HEK293T (cell line): ENCODE results near the gene CLASP1.
A peak's percentile ranks its signal among the peaks of the same experiment; 100 is the strongest.
"Not testable (repeated sequence)": the region's sequence is repeated elsewhere in the genome, so short reads cannot be mapped to it uniquely, and the experiment has no call there.

Source experiments
- CTCF ChIA-PET: fragments of 350-600 bp; formaldehyde crosslinking; extraction: SDS; loops from one replicate; lab custom pipeline; 2021; ENCODE audit warnings: antibody characterized with exemption, inconsistent platforms; lab: Yijun Ruan, JAX
- POLR2A ChIA-PET: fragments of 350-600 bp; formaldehyde crosslinking; extraction: SDS; loops from one replicate; lab custom pipeline; 2020; ENCODE audit warnings: antibody characterized with exemption, inconsistent platforms; lab: Yijun Ruan, JAX
- DNase-seq: peaks from one replicate; pipeline ENCODE4 v3.0.0; 2012; ENCODE audit warnings: mixed read lengths; ENCODE audit errors: extremely low spot score
- ARNT ChIP-seq: fragments of 450-650 bp; IDR thresholded peaks from 2 replicates; pipeline ENCODE4 v1.6.1; 2017; ENCODE audit warnings: mild to moderate bottlenecking
- BHLHE40 ChIP-seq: fragments of 450-650 bp; IDR thresholded peaks from 2 replicates; pipeline ENCODE4 v1.6.1; 2016; ENCODE audit warnings: mild to moderate bottlenecking, moderate library complexity, borderline replicate concordance
- CTBP1 ChIP-seq: fragments of 450-650 bp; IDR thresholded peaks from 2 replicates; pipeline ENCODE4 v1.6.1; 2016; ENCODE audit warnings: borderline replicate concordance
- ELF4 ChIP-seq: fragments of 450-650 bp; IDR thresholded peaks from 2 replicates; pipeline ENCODE4 v1.6.1; 2017; ENCODE audit warnings: antibody characterized with exemption
- FOXA1 ChIP-seq: fragments of 450-650 bp; IDR thresholded peaks from 2 replicates; pipeline ENCODE4 v1.6.1; 2016; ENCODE audit warnings: mild to moderate bottlenecking
- FOXK2 ChIP-seq: fragments of 450-650 bp; IDR thresholded peaks from 2 replicates; pipeline ENCODE4 v1.6.1; 2016; ENCODE audit warnings: mild to moderate bottlenecking
- FOXM1 ChIP-seq: fragments of 450-650 bp; IDR thresholded peaks from 2 replicates; pipeline ENCODE4 v1.6.1; 2017; ENCODE audit warnings: mild to moderate bottlenecking, borderline replicate concordance
- HDGF ChIP-seq: fragments of 450-650 bp; IDR thresholded peaks from 2 replicates; pipeline ENCODE4 v1.6.1; 2017; ENCODE audit warnings: antibody characterized with exemption, borderline replicate concordance
- L3MBTL2 ChIP-seq: fragments of 450-650 bp; conservative IDR thresholded peaks from 2 replicates; pipeline ENCODE4 v1.6.1; 2016; ENCODE audit warnings: mild to moderate bottlenecking
- LEF1 ChIP-seq: fragments of 450-650 bp; IDR thresholded peaks from 2 replicates; pipeline ENCODE4 v1.6.1; 2017; ENCODE audit warnings: mild to moderate bottlenecking, borderline replicate concordance
- NFRKB ChIP-seq: fragments of 450-650 bp; IDR thresholded peaks from 2 replicates; pipeline ENCODE4 v1.6.1; 2016; ENCODE audit warnings: mild to moderate bottlenecking, moderate library complexity
- SP1 ChIP-seq: fragments of 450-650 bp; IDR thresholded peaks from 2 replicates; pipeline ENCODE4 v1.6.1; 2017
- SUZ12 ChIP-seq: fragments of 450-650 bp; IDR thresholded peaks from 2 replicates; pipeline ENCODE4 v1.6.1; 2016; ENCODE audit warnings: mild to moderate bottlenecking
- TARDBP ChIP-seq: fragments of 450-650 bp; IDR thresholded peaks from 2 replicates; pipeline ENCODE4 v1.6.1; 2016
- ZNF384 ChIP-seq: fragments of 450-650 bp; IDR thresholded peaks from 2 replicates; pipeline ENCODE4 v1.6.1; 2016
- TF ChIP-seq, protein P1 (sequence below): fragments of 450-650 bp; IDR thresholded peaks from 2 replicates; pipeline ENCODE4 v1.6.1; 2016

CLASP1 gene

DNA sequence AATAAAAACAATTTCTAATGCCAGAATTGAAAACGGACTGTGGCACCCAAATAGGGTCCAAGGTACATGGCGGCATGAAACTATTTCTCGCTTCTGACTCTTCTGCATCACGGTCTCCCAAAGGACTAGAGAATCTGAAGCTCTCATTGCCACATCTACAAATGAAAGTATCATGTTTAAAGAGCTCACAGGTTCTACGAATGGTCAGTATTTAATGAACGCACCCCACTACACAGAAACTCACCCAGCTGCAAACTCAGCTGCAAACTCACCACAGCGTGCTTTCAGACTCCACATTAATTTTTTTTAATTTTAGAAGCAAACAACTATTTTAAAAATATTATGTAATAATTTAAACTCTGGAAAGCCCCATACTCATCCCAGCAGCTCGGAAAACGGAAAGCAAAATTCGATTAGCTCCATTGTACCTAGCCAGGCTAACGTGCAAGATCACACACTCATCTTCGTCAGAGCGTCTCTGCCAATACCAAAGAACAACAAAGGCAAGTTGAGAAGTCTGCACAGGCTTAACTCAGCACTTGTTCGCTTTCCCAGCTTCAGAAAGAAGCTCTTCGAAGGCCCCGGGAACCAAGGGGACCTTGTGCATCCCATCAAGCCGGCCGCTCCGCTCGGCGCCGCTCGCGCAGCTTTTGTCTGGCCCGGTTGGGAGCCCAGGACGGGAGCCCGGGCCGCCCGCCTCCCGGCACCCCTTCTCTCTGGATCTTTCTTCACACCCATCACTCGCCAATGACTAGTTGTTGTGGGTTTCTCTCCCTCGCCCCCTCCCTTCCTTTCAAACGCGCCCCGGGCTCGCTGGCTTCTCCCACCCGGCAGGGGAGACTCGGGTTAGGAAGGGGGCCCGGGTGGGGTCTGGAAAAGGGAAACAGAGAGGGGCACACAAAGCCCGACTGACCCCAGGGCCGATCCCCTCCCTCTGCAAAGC is 785 bp downstream of the CLASP1 start:
- DNase-seq, result peak; percentile 32
- CTCF ChIA-PET, result interaction anchor here (1.2 to 1.4 kb wide), 2 partner anchors 13 to 31 kb away, joined by 4 read pairs; no protein-coding TSS in a partner anchor
- POLR2A ChIA-PET, result interaction anchor here (0.7 to 3.4 kb wide), 5 partner anchors 13 to 118 kb away, joined by 3 to 57 read pairs (median 4); partner anchors contain the start of gene RNU4ATAC
- TF ChIP-seq, protein P1, sequence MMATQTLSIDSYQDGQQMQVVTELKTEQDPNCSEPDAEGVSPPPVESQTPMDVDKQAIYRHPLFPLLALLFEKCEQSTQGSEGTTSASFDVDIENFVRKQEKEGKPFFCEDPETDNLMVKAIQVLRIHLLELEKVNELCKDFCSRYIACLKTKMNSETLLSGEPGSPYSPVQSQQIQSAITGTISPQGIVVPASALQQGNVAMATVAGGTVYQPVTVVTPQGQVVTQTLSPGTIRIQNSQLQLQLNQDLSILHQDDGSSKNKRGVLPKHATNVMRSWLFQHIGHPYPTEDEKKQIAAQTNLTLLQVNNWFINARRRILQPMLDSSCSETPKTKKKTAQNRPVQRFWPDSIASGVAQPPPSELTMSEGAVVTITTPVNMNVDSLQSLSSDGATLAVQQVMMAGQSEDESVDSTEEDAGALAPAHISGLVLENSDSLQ, result no peak
- TF ChIP-seq ELF4 (no peak), LEF1 (no peak), BHLHE40 (no peak), SP1 (no peak), ARNT (no peak), FOXM1 (no peak), HDGF (no peak), CTBP1 (no peak), L3MBTL2 (no peak), TARDBP (no peak)

GRCh38 chr2:121647396-121647795 is 1.9 kb downstream of the CLASP1 start:
- ChIA-PET POLR2A (no interaction called here), CTCF (interaction anchor here (1.2 to 1.4 kb wide), 2 partner anchors 12 to 30 kb away, joined by 4 read pairs; no protein-coding TSS in a partner anchor)
- no peak for DNase-seq
- TF ChIP-seq ZNF384 (no peak), FOXM1 (no peak), LEF1 (no peak), ELF4 (no peak), SP1 (no peak), ARNT (no peak), TARDBP (no peak), CTBP1 (no peak), HDGF (no peak)

DNA sequence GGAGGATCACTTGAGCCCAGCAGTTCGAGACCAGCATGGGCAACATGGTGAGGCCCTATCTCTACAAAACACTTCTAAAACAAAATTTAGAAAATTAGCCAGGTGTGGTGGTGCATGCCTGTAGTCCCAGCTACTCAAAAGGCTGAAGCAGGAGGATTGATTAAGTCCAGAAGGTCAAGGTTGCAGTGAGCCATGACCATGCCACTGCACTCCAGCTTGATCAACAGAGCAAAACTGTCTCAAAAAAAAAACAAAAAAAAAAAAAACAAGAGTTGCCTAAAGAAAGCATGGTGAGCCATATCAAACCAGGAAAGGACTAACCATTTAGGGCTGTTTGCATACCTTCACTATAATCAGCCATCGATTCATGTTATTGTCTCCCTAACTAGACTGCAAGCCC is 4.5 kb downstream of the CLASP1 start:
- TF ChIP-seq LEF1, result no peak
- TF ChIP-seq ELF4, result no peak
- no peak for TF ChIP-seq SP1
- no peak for TF ChIP-seq FOXK2
- no peak for TF ChIP-seq NFRKB
- no peak for TF ChIP-seq FOXM1
- TF ChIP-seq L3MBTL2, result no peak
- TF ChIP-seq TARDBP, result no peak
- TF ChIP-seq FOXA1, result no peak
- ChIA-PET POLR2A (no interaction called here), CTCF (interaction anchor here (0.7 kb wide), 1 partner anchor 425 kb away, joined by 7 read pairs; no protein-coding TSS in a partner anchor)
- DNase-seq, result no peak

- ChIA-PET POLR2A (no interaction called here), CTCF (no interaction called here)
- TF ChIP-seq SUZ12 (no peak), FOXK2 (no peak), ARNT (no peak), ZNF384 (no peak), ELF4 (no peak), CTBP1 (no peak), HDGF (no peak), BHLHE40 (no peak), FOXM1 (no peak), LEF1 (no peak), NFRKB (no peak), TARDBP (no peak), SP1 (no peak), FOXA1 (no peak), L3MBTL2 (no peak)
- TF ChIP-seq, protein P1, result no peak
- DNase-seq, result no peak
Measured at GRCh38 chr2:121643877-121644276, 5.4 kb downstream of the CLASP1 start.

DNA sequence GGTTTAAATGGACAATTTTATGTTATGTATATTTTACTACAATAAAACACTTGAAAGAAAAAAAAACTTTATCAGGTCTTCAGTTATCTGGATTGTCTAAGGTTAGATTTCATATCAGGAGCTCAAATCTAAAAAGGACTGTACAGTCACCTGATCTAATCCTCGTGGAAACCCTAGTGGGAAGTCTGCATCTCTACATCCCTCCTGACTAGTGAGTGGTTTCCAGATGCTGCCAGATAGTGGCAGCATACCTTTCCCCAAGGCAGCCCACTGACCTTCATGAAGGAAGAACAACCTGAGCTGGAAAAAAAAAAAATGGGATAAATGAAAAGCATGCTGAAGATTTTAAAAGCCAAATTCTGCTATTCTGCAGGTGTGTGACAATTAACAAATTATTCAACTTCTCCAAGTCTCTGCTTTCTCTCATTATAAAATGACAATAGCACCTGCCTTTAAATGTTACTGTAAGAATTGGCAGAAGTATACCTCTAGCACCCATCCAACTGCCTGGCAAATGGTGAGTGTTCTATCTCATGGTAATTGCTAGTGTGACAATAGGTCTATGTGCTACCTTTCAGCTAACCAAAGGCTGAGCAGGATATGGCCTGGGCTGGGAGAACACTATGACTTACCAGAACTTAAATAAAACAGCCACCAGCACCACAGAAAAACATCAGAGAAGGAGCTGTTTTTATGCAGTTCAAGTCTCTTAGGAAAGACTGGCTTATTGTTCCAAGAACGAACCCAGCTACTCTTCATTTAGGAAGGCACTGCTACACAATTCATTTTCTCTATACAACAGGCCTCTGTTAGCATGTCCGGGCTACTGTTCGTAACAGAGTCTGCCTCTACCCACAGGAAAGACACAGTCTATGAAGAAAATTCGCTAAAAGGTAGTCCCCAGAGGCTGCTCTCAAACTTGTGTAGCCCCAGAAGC is 8.6 kb downstream of the CLASP1 start:
- ChIA-PET CTCF (interaction anchor here (0.6 to 1.0 kb wide), 3 partner anchors 41 to 353 kb away, joined by 3 to 5 read pairs (median 3); no protein-coding TSS in a partner anchor), POLR2A (interaction anchor here (1.6 kb wide), 1 partner anchor 9 kb away, joined by 7 read pairs; no protein-coding TSS in a partner anchor)
- DNase-seq, result no peak
- no peak for TF ChIP-seq FOXK2
- TF ChIP-seq, protein P1, result no peak

GRCh38 chr2:121639846-121640245 is 9.4 kb downstream of the CLASP1 start:
- CTCF ChIA-PET, DNase-seq: not testable (repeated sequence)
- POLR2A ChIA-PET, result interaction anchor here (1.6 kb wide), 1 partner anchor 10 kb away, joined by 7 read pairs; no protein-coding TSS in a partner anchor
